Esophagus muscularis mucosa (tissue), 3 donors: Measurements from ENCODE around the gene LRRC75B.

Experiments used
- EP300 ChIP-seq: sonication (generic); formaldehyde crosslinking; IDR thresholded peaks from one replicate; pipeline ENCODE4 v1.6.1; 2017; ENCODE audit warnings: antibody characterized with exemption
- TF ChIP-seq, protein P1 (sequence below), 3 experiments: fragments of 200-600 bp in 2 of 3; fragments of 450-650 bp in 1 of 3; sonication (generic) in 2 of 3; IDR thresholded peaks; one replicate each; pipeline ENCODE4 v1.5.1; 2017 to 2019; ENCODE audit warnings: antibody characterized with exemption in 3 of 3, mild to moderate bottlenecking in 2 of 3, moderate library complexity in 1 of 3

DNA sequence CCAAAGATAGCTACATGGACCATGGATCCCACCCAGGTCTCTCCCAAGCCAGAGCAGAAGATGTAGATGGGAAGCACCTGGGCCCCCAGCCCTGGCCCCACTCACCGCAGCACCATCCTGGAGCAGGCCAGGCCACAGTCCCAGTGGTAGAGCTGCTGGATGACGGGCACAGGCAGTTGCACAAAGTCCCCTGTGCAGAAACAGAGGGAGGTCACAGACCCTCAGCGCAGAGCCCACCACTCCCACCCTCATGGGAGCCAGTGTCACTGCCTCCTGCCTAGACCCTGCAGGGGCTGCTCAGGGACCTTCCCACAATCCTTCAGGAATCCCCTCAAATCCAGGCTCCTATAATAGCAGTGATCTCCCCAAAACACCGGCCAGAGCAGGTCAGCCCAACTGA is 44.1 kb downstream of the LRRC75B start:
- TF ChIP-seq, protein P1, sequence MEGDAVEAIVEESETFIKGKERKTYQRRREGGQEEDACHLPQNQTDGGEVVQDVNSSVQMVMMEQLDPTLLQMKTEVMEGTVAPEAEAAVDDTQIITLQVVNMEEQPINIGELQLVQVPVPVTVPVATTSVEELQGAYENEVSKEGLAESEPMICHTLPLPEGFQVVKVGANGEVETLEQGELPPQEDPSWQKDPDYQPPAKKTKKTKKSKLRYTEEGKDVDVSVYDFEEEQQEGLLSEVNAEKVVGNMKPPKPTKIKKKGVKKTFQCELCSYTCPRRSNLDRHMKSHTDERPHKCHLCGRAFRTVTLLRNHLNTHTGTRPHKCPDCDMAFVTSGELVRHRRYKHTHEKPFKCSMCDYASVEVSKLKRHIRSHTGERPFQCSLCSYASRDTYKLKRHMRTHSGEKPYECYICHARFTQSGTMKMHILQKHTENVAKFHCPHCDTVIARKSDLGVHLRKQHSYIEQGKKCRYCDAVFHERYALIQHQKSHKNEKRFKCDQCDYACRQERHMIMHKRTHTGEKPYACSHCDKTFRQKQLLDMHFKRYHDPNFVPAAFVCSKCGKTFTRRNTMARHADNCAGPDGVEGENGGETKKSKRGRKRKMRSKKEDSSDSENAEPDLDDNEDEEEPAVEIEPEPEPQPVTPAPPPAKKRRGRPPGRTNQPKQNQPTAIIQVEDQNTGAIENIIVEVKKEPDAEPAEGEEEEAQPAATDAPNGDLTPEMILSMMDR (IDR thresholded peaks at IDR 0.05) = no peak
- no peak for TF ChIP-seq EP300
